Suprapubic skin (tissue), 4 donors: Measurements from ENCODE around the gene EXOC6. TPM values are rescaled to one million over a fixed set of nuclear protein-coding genes. Genes with fewer than 3 reads are reported as not detected.
A peak's percentile ranks its signal among the peaks of the same experiment; 100 is the strongest.

Source experiments
- DNase-seq, 2 donors: peaks; one replicate each; pipeline ENCODE4 v3.0.0-alpha.2; 2019; ENCODE audit warnings: low spot score in 2 of 2
- H3K27ac ChIP-seq: fragments of 200-600 bp; sonication (generic); one replicate; pipeline ENCODE4 v1.5.1; 2019
- H3K27me3 ChIP-seq: fragments of 200-600 bp; sonication (generic); one replicate; pipeline ENCODE4 v1.5.1; 2019
- H3K36me3 ChIP-seq: fragments of 200-600 bp; sonication (generic); one replicate; pipeline ENCODE4 v1.5.1; 2019
- H3K4me1 ChIP-seq: fragments of 200-600 bp; sonication (generic); one replicate; pipeline ENCODE4 v1.5.1; 2019
- H3K4me3 ChIP-seq: fragments of 200-600 bp; sonication (generic); one replicate; pipeline ENCODE4 v1.5.1; 2019; ENCODE audit warnings: mild to moderate bottlenecking
- H3K9me3 ChIP-seq: fragments of 200-600 bp; sonication (generic); one replicate; pipeline ENCODE4 v1.5.1; 2019
- EP300 ChIP-seq: sonication (generic); formaldehyde crosslinking; IDR thresholded peaks from one replicate; pipeline ENCODE4 v1.6.1; 2017; ENCODE audit warnings: antibody characterized with exemption
- POLR2A ChIP-seq, 2 donors: fragments of 450-650 bp; IDR thresholded peaks; one replicate each; pipeline ENCODE4 v1.6.1; 2017; ENCODE audit warnings: antibody characterized with exemption in 2 of 2, mild to moderate bottlenecking in 2 of 2, moderate library complexity in 2 of 2
- POLR2AphosphoS5 ChIP-seq, 3 donors: sonication (generic); formaldehyde crosslinking; IDR thresholded peaks; one replicate each; pipeline ENCODE4 v1.6.1; 2017; ENCODE audit warnings: antibody characterized with exemption in 3 of 3
- WGBS: methylation state at CpG from one replicate; pipeline ENCODE4 v1.1.5; 2018; 5-methylcytosine and 5-hydroxymethylcytosine counted together
- total RNA-seq, 4 donors: library from RNA; depleted of rRNA; stranded (reverse); fragments of >200 nt; gene quantifications; one replicate each; pipeline ENCODE4 v1.1.0, GENCODE V29; 2016
- TF ChIP-seq, protein P1 (sequence below), 2 donors: fragments of 200-600 bp in 1 of 2; fragments of 450-650 bp in 1 of 2; sonication (generic) in 1 of 2; IDR thresholded peaks; one replicate each; pipeline ENCODE4 v1.5.1; 2016 to 2019; ENCODE audit warnings: antibody characterized with exemption in 2 of 2, mild to moderate bottlenecking in 1 of 2, moderate library complexity in 1 of 2

Gene EXOC6
- total RNA-seq, 4 donors from 2014 or later = 5.0 to 9.3 (median 8.3) TPM

DNA sequence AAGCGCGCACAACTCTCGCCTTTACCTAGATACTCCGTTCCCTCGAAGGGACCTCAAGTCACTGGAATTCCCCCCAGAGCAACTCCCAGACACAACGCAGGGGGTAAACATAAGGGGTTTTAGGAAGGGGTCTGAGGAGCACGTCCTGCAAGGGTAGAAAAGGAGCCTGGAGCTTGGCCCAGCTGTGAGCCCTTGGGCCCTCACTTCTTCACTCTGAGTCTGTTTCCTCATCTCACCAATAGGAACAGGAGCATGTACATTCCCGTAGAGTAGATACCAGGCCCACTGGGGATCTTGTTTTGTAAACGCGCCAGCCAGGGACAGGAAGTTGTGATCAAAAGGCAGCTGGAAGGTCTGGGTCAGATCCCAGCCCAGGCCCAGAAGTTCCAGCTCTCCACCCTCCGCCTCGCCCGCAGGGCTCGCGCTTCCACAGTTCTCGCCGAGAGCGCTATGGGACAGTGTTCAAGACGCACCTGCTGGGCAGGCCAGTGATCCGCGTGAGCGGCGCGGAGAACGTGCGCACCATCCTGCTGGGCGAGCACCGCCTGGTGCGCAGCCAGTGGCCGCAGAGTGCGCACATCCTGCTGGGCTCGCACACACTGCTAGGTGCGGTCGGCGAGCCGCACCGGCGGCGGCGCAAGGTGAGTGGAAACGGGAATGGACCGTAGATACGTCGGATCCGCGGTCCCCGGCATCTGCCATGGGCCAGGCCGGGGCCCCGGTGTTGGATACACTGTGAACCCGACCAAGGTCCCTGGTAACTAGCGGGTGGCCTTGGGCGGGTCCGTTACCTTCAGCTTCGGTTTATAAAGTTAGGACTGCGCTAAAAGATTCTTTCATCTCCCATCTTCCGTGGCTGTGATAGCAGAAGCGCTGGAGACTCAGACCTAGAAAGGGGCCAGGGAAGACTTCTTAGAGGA lies 213.5 kb downstream of the EXOC6 start:
- no peak overlapping the region for H3K27ac ChIP-seq
- WGBS = 12% methylated on average over 36 of the region's 57 CpGs
- no peaks in the 10 kb centered on the region for H3K36me3 ChIP-seq
- peaks cover 35% of the 10 kb centered on the region for H3K4me1 ChIP-seq
- peak overlapping the region; percentile 36 for H3K4me3 ChIP-seq
- TF ChIP-seq, protein P1, sequence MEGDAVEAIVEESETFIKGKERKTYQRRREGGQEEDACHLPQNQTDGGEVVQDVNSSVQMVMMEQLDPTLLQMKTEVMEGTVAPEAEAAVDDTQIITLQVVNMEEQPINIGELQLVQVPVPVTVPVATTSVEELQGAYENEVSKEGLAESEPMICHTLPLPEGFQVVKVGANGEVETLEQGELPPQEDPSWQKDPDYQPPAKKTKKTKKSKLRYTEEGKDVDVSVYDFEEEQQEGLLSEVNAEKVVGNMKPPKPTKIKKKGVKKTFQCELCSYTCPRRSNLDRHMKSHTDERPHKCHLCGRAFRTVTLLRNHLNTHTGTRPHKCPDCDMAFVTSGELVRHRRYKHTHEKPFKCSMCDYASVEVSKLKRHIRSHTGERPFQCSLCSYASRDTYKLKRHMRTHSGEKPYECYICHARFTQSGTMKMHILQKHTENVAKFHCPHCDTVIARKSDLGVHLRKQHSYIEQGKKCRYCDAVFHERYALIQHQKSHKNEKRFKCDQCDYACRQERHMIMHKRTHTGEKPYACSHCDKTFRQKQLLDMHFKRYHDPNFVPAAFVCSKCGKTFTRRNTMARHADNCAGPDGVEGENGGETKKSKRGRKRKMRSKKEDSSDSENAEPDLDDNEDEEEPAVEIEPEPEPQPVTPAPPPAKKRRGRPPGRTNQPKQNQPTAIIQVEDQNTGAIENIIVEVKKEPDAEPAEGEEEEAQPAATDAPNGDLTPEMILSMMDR (IDR thresholded peaks at IDR 0.05) = no peak
- TF ChIP-seq POLR2AphosphoS5 (IDR thresholded peaks at IDR 0.05) = no peak
- no peak for TF ChIP-seq EP300
- DNase-seq = no peak
- H3K27me3 ChIP-seq = peaks cover 75% of the 10 kb centered on the region
- H3K9me3 ChIP-seq = no peaks in the 10 kb centered on the region

DNA sequence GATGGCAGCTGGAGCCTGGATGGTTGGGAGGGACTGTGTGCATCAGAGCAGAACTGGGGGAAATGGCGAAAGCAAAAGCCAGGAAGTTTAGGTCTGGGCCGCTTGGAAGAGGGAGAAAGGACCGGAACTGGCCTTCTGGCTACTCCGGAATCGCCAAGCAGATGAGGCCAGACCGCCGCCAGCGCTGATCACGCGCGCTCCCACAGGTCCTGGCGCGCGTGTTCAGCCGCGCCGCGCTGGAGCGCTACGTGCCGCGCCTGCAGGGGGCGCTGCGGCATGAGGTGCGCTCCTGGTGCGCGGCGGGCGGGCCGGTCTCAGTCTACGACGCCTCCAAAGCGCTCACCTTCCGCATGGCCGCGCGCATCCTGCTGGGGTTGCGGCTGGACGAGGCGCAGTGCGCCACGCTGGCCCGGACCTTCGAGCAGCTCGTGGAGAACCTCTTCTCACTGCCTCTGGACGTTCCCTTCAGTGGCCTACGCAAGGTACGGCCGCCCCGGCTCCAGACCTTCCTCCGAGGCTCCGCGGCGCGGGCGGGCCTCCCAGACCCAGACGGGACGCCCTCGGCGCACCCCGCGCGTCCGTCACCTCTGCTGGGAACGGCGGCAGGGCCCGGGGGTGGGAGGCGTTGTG lies 214.3 kb downstream of the EXOC6 start:
- Histone ChIP-seq H3K36me3 (no peaks in the 10 kb centered on the region), H3K4me1 (peaks cover 35% of the 10 kb centered on the region), H3K9me3 (no peaks in the 10 kb centered on the region), H3K27ac (no peak overlapping the region), H3K4me3 (peak overlapping the region; percentile 36), H3K27me3 (peaks cover 83% of the 10 kb centered on the region)
- TF ChIP-seq, protein P1 (IDR thresholded peaks at IDR 0.05) = peak in 1 of 2 donors; percentile 64
- TF ChIP-seq EP300 = no peak
- 1% methylated on average over 20 of the region's 68 CpGs for WGBS
- no peak for DNase-seq

DNA sequence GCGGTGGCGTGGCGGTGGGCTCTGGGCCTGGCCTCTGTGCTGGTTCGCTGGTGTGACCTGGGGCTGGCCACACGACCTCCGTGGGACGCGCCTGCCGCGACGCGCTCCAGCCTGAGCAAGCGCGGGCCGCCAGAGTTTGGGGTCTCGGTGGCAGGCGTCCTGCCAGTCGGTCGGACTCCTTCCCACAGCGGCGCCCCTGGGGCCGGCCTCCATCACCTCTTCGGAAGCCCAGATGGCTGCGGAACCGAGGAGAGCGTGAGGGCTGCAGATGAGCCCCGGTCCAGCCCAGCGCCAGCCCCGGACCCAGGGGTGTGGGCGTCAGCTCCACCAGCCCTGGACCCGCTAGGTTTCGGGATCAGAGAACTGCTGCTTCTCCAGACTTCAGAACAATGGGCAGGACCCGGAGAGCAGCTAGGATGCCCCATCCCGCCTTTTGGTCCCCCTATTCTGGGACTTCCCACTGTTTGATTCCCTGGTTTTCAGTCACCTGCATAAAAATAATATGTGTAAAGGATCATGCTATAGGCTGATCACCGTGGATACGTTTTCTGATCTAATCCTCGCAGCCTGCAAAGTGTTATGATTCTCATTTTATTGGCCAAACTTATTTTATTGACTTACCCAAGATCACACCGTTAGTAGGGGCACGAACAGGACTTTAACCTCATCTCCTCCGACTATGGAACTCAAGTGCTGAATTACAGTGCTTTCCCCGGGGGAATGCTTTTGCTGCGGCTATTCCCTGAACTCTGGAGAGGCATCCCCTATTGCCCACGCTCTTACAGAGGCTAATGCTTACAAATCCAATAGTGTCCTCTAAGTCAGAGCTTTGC lies 215.0 kb downstream of the EXOC6 start:
- TF ChIP-seq POLR2A (IDR thresholded peaks at IDR 0.05) = no peak
- WGBS = 18% methylated on average over 14 of the region's 43 CpGs
- Histone ChIP-seq H3K4me3 (peak overlapping the region; percentile 36), H3K27ac (no peak overlapping the region), H3K27me3 (peaks cover 90% of the 10 kb centered on the region), H3K4me1 (peaks cover 38% of the 10 kb centered on the region), H3K36me3 (no peaks in the 10 kb centered on the region), H3K9me3 (no peaks in the 10 kb centered on the region)
- DNase-seq = no peak

DNA sequence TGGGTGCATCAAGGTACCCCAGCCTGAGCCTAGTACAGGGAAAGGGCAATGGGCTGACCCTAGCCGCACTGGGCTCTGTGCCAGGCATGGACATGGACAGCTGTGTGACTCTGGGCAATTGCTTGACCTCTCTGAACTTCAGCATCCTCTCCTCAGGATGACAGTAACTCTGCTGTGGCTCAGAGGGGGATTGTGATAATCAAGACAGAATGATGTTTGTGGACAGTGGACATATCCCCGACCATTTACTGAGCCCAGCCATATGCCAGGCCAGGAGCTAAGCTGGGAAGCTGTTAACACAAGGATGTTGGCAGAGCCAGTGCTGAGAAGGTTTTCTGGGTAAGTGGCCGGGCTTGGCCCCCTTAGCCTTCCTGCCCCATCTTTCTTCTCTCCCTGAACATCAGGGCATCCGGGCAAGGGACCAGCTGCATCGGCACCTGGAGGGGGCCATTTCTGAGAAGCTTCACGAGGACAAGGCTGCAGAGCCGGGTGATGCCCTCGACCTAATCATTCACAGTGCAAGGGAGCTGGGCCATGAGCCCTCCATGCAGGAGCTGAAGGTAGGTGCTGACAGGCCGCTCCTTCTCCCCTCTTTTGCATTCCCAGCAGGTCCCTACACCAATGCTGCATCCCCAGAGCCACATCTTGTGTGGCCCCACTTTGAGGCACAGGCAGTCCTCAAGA lies 215.8 kb downstream of the EXOC6 start:
- H3K4me1 ChIP-seq = peaks cover 43% of the 10 kb centered on the region
- WGBS = 71% methylated on average over 7 of the region's 9 CpGs

More for the DNA sequence above, 215.8 kb downstream of the EXOC6 start:
- no peaks in the 10 kb centered on the region for H3K36me3 ChIP-seq
- DNase-seq = no peak
- H3K27ac ChIP-seq = no peak overlapping the region
- TF ChIP-seq POLR2AphosphoS5 (IDR thresholded peaks at IDR 0.05) (no peak), EP300 (no peak), POLR2A (IDR thresholded peaks at IDR 0.05) (no peak)
- TF ChIP-seq, protein P1 (IDR thresholded peaks at IDR 0.05) = no peak
- peaks cover 98% of the 10 kb centered on the region for H3K27me3 ChIP-seq
- H3K9me3 ChIP-seq = no peaks in the 10 kb centered on the region
- no peak overlapping the region for H3K4me3 ChIP-seq
